Midbrain (tissue), 1 donor: ENCODE data around the gene WFDC2.
"Not testable (repeated sequence)": the region's sequence is repeated elsewhere in the genome, so short reads cannot be mapped to it uniquely, and the experiment has no call there.

Source experiments
- DNase-seq: peaks from one replicate; lab custom pipeline; 2025; lab: John Stamatoyannopoulos, UW

WFDC2 gene

DNA sequence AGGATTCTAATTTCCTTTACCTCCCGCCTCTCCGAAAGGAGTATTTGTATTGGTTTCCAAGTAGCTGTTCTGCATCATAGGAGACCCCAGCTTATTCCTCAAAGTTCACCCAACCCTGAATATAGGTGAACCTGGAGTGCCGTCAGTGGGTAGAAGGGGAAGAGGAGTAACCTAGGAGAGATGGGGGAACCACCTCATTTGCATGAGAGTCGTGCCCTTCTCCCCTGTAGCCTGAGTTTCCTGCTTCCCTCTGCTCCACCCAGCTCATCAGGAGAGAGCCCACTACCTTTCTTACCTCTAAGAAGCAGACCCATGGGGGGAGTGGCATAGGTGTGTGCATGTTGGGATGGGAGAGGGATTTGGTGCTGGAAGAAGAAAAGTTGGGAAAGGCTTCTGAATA lies 17.3 kb upstream of the WFDC2 start:
- no peak for DNase-seq

DNA sequence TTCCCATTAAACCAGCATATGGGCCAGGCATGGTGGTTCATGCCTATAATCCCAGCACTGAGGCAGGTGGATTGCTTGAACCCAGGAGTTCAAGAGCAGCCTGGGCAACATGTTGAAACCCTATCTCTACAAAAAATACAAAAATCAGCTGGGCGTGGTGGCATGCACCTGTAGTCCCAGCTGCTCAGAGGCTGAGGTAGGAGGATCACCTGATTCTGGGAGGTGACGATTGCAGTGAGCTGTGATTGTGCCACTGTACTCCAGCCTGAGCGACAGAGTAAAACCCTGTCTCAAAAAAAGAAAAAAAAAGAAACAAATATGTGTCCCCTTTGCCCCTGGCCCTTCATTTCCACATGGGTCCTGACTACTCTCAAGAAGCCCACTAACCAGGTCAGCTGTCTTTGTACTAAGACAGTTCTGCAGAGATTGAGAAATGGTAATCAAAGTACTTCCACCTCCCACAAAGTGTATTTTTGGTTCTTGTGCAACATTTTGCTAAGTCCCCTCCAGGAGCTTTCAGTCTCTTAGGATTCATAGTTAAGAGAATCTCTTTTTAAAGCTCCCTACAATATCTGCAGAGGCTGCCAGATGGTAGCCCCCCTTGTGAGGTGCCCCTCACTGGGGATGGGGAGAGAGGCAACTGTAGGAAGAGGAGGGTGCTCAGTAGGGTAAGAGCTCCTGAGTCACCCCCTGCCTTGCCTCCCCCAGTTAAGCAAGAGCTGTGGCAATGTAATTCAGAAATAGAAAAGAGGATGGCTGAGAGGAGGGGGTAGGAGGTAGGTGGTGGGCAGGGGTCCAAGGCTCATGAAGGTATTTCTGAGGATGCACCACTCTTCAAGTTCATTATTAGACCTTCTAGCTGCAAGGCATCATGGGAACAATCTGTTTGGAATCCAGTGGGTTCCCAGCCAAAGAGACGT lies 16.5 kb upstream of the WFDC2 start:
- no peak for DNase-seq

DNA sequence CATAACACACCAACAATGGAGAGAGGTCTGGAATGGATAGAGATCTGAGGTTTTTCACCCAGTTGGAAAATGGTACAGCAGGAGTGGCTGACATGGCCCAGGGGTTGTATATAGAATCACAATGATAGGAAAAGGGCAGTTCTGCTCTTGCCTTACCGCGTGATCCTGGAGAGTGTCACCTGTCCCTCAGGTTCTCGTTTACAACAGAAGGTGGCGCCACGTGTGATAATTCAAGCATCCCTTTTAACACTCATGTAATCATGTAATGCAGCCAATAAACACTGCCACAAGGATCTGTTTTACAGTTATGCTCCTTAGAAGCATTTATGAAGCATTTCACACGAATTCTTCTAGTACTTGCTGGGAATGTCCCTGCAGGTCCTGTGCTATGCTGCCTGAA lies 12.9 kb upstream of the WFDC2 start:
- no peak for DNase-seq

DNA sequence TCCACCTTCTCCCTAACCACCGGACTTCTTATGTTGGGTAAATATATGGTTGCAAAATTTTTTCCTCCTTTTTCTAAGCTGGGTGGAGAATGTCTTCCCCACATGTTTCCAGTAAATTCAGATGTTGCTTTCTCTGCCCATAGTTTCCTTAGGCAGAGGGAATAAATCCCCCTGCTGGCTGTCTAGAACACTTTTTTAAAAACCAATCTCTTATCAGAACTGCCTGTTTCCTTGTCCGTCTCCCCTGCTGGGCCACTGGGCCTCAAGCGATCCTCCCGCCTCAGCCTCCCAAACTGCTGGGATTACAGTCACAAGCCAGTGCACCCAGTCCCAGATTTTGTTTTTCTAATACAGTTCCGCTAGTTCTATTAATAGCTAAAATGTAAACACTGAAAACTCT lies 9.9 kb upstream of the WFDC2 start:
- no peak for DNase-seq

DNA sequence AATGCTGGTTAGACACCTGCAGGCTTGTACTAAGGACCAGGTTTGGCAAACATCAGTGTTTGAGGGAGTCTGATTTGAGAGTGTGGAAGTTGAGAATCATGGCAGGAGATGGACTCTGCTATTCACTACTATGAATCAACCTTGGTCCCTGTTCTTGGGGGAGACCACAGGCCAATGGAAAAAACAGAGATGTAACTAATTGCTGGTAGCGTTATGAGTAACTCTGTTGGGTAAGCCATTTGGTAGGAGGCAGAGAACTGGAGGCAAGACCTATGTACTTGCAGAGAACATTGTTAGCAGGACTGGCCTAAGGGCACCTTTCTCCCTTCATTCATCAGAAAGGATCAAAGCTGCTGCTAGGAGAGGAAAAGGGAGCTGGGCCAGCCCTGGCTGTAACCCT lies 8.3 kb upstream of the WFDC2 start:
- DNase-seq: no peak

DNA sequence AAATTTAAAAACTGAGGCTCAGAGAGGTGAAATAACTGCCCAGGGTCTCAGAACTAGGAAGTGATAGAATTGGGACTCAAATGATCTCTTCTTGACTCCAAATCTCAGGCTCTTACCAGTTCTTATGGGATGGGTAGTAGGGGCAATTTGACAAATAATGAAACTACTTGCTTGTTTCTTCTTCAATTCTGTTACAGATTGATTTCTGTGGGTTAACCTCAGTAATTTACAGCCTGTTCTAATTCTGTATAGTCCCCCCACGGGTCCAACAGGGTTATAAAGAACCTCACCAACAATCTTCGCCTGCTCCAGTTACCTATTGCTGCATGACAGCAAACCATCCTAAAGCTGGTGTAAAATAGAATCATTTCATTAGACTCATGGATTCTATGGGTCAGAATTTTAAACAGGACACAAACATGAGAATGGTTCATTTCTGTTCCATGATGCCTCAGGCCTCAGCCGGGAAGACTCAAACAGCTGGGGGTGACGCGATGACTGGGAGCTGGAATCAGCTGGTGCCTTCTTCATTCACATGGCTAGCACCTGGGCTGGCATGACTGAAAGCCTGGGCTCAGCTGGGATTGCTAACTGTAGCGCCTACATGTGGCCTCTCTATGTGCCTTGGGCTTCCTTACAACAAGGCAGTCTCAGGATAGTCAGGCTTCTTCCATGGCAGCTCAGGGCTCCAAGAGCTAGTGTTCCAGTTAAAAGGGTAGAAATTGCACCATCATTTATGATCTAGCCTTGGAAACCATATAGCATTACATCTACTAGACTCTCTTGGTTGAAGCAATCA lies 6.6 kb upstream of the WFDC2 start:
- no peak for DNase-seq

DNA sequence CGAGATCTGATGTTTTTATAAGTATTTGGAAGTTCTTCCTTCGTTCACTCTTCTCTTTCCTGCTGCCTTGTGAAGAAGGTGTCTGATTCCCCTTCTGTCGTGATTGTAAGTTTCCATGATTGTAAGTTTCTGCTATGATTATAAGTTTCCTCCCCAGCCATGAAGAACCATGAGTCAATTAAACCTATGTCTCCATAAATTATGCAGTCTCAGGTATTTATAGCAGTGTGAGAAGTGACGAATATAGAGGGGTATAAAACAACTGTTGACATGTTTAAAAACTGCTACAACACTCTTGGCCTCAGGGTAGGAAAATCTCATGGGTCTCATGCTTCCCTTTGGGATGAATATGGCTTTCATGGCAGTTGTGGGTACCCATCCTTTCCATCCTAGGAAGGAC lies 5.8 kb upstream of the WFDC2 start:
- DNase-seq: no peak

DNA sequence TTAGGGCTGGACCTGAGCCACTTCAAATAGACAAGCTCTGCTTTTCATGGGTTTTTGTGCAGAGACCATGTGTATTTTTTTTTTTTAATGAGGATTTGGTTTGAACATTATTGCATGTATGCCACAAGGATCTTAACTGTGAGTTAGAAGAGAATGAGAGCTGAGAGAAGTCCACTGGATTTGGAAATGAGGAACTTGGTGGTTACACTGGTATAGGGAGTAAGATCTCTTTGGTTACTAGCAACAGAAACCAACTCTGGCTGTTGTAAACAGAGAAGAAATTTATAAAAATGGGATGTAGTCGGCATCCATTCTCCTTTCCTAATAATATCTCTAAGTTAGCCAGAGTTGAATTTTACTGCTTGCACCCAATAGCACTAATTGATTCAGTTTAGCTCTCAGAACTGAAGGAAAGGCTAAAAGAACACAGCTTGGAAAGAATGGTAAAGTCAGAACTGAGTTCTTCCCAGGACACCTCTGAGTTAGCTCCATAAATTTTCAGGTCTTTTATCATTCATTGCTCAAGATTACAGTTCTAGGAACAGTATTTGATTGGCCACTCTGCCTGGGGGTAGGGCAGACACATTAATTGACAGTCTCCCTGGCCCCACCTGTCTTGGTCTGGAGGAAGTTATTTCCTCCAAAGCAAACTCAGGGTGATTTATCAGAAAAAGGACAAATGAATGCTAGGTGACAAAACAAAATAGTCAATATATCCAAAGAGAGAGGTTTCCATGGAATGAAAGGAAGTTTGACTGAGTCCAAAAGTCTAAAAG lies 3.9 kb upstream of the WFDC2 start:
- no peak for DNase-seq

DNA sequence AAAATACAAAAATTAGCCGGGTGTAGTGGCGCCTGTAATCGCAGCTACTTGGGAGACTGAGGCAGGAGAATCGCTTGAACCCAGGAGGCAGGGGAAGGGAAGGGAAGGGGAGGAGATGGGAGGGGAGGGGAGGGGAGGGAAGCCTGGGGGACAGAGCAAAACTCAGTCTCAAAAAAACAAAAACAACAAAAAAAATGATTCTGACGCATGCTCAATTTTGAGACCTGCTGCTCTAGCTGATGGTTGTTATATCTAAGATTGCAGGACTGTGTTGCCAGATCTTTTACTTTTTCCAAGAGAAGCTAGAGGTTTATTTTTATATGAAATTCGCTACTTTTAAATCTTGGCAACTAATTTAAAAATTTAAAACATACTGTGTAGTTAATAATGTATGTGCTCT lies 2.4 kb upstream of the WFDC2 start:
- DNase-seq: no peak

DNA sequence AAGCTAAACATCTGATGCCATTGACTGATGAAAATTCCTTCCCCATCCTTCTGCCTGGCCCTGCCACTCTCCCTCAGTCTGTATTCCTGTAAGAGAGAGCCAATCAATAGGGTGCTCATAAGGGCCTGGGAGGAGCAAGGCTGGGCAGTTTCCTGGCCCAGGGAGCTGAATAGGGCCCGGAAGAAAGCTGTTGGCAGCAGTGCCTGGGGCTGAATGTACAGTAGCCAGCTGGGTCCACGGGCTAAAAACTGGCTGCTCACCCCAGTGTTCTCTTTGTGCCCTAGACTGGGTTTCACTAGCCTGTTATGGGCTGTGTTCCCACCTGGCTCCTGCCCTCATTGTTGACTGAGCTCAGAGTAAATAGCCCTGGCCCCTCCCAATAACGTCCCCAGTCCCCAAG lies 1.7 kb upstream of the WFDC2 start:
- peak; percentile 3 for DNase-seq

DNA sequence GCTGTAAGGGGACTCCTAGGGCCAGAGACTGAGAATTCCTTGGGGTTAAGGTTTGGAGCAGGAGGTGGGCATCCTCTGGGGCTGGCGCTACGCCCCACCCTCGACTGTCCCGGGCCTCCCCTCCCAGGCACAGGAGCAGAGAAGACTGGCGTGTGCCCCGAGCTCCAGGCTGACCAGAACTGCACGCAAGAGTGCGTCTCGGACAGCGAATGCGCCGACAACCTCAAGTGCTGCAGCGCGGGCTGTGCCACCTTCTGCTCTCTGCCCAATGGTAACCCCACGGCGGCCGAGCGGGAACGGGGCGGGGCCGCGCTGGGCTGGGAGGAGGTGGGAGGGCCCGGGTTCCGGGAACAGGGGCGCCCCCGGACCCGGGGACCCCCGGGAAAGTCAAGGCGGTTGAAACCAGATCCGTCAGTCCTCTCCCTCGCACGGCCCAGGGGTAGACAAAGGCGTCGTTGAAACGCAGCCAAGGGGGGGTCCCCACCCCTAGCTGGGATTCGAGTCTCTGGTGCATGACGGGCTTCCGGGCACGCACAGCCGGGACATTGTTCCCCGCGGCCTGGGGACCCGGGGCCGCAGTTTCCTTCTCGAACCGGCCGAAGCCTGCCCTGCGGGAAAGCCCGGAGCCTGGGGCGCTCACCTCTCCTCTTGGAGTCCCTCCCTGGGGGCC lies 844 bp downstream of the WFDC2 start:
- peak; percentile 49 for DNase-seq

DNA sequence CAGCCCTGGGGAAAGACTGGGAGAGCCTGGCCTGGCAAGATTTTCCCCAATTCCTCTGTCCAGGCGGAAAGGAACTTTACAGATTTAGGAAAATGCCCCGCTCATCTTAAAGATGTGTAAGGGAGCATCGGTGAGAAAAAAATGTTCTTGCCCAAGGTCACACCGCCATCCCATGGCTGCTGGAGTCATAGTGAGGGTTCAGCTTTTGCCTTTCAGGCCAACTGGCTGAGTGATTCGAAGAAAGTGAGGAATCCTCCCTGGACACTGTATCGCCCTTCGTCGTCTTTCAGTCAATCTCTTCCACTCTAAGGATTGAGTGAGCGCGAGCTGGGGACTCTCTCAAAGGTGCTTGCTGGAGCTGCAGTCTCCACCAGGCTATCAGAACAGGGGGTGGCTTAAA lies 1.4 kb downstream of the WFDC2 start:
- DNase-seq: peak; percentile 29

DNA sequence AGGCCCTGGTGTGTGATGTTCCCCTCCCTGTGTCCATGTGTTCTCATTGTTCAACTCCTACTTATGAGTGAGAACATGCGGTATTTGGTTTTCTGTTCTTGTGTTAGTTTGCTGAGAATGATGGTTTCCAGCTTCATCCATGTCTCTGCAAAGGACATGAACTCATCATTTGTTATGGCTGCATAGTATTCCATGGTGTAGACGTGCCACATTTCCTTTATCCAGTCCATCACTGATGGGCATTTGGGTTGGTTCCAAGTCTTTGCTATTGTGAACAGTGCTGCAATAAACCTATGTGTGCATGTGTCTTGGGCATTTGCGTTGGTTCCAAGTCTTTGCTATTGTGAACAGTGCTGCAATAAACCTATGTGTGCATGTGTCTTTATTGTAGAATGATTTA lies 2.7 kb downstream of the WFDC2 start:
- not testable (repeated sequence) for DNase-seq

DNA sequence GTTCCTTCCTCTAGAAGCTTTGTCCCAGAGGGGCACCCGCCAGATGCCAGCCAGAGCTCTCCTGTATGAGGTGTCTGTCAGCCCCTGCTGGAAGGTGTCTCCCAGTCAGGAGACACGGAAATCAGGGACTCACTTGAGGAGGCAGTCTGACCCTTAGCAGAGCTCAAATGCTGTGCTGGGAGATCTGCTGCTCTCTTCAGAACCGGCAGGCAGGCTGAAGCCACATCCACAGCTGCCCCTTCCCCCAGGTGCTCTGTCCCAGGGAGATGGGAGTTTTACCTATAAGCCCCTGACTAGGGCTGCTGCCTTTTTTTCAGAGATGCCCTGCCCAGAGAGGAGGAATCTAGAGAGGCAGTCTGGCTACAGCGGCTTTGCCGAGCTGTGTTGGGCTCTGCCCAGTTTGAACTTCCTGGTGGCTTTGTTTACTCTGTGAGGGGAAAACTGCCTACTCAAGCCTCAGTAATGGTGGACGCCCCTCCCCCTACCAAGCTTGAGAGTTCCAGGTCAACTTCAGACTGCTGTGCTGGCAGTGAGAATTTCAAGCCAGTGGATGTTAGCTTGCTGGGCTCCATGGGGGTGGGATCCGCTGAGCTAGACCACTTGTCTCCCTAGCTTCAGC lies 8.1 kb downstream of the WFDC2 start:
- DNase-seq: not testable (repeated sequence)

DNA sequence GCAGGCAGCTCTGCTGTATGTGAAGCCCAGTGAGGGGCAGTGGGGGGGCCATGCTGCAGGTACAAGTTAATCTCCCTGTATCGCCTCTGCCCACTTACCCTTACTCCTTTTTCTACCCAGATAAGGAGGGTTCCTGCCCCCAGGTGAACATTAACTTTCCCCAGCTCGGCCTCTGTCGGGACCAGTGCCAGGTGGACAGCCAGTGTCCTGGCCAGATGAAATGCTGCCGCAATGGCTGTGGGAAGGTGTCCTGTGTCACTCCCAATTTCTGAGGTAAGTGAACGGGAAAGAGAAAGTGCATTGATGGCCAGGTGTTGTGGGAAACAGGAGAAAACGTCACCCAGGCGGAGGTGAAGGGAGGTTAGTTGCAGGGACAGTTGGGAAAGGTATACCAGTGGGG lies 10.3 kb downstream of the WFDC2 start:
- DNase-seq: no peak

DNA sequence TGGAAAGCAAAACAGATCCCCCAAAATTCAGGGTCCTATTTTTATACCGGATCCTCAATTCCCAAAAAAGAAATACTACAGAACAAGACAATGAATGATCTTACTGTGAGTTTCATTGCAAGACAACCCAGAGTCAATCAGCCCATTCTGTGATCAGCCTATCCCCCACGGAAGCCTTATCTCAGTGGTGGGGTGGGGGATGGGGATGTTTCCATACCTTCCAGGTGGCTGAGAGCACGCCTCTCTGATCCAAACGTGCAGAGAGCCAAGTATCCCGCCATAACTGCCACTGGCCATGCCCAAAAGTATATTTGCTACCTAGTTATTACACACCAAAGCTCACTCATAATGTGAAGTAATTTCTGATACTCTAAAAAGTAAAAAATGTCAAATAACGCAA lies 15.1 kb downstream of the WFDC2 start:
- no peak for DNase-seq

DNA sequence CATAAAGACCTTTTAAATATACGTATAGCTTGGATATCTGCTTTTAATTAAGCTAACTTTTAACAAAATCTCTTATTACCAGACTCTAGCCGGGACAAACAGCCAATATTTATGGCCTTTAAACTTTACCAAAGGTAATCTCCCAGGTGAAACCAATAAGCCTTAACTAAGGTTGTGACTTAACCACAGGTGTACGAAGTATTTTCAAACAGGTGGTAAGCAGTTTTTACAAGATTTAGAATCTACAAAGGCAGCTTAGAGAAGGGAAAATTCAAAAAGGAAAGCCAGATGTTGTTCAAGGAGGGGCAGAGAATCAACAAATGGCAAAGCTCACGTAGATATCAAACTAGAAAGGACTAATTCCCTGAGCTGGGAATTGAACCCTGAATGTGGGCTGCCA lies 15.8 kb downstream of the WFDC2 start:
- DNase-seq: no peak

DNA sequence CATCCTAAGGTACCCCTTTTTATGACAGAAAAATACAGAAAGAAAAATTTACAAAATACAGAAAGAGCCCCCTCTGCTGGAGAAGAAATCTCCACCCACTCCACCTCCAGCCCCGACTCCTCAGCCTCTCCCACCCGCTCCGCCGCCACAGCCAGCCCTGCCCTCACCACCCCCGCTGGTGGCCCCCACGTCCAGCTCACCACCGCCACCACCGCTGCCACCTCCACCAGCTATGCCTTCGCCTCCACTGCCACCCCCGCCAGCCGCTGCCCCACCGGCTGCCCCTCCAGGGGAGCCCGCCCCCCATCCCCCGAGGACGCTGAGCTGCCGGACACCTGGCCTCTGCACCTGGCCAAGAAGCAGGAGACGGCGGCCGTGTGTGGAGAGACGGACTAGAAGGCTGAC lies 17.7 kb downstream of the WFDC2 start:
- DNase-seq: no peak

DNA sequence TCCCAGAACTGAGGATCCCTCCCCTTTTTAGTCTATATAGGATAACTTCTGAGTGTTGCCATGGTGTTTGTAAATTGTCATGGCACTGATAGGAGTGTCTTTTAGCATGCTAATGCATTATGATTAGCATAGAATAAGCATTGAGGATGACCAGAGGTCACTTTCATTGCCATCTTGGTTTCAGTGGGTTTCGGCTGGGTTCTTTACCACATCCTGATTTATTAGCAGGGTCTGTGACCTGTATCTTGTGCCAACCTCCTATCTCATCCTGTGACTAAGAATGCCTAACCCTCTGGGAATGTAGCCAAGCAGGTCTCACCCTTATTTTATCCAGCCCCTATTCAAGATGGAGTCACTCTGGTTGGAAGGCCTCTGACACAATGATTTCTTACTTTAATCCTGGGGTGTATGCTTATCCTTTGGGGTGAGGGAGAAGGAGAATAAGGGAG lies 19.6 kb downstream of the WFDC2 start:
- DNase-seq: no peak

DNA sequence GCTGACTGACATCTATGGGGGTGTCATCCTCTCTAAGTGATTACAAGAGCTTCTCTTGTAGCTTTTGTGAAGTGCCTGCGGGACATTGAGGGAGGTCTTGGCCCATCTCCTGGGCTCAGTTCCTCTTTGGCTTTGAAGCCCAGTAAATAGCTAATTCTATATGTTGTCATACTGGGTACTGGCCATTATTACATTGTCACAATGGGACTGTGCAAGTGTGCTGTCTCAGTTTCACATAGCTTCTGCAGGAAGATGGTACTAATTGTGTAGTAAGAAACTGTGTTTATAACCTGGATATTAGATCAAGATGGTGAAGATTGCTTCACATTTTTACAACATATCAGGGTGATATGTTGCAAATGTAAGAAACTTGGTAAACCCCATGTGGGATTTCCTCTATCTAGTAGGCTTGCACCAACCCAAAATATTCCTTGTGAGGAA lies 26.0 kb downstream of the WFDC2 start:
- DNase-seq: no peak

DNA sequence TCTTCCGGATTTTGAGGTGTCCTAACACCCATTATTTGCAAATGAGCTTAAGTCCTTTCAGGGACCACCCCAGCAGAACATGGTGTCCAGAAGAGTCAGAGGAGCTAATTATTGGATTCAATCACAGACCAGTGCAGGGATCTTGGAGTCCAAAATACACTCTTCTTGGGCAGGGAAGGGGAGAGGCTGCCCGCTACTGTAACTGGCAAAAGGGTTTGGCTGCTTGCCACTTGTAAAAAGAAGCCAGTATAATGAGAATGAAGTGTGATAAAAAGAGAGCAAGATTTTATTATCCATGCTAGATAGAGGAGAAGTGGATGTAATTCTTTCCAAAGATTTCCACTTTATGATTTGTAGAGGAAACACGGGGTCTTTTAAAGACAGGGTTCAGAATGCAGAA lies 26.6 kb downstream of the WFDC2 start:
- DNase-seq: no peak
